Duodenal mucosa (tissue), 2 donors: ENCODE results near the gene LGALS9C.
"Not testable (repeated sequence)": the region's sequence is repeated elsewhere in the genome, so short reads cannot be mapped to it uniquely, and the experiment has no call there.

Experiments used
- H3K27ac ChIP-seq: one replicate; pipeline ENCODE4 v1.7.0; 2013; ENCODE audit warnings: low read depth, low read length
- H3K27me3 ChIP-seq, 2 donors: one replicate each; pipeline ENCODE4 v1.7.0; 2013; ENCODE audit warnings: low read length in 2 of 2, control low read depth in 1 of 2; ENCODE audit not compliant: insufficient read depth in 2 of 2, control insufficient read depth in 1 of 2
- H3K36me3 ChIP-seq, 2 donors: one replicate each; pipeline ENCODE4 v1.7.0; 2013; ENCODE audit warnings: low read length in 2 of 2, control low read depth in 1 of 2; ENCODE audit not compliant: insufficient read depth in 2 of 2, control insufficient read depth in 1 of 2
- H3K4me1 ChIP-seq, 2 donors: one replicate each; pipeline ENCODE4 v1.7.0; 2013; ENCODE audit warnings: low read length in 2 of 2, control low read depth in 1 of 2; ENCODE audit not compliant: insufficient read depth in 2 of 2, control insufficient read depth in 1 of 2
- H3K4me3 ChIP-seq, 2 donors: one replicate each; pipeline ENCODE4 v1.7.0; 2013; ENCODE audit warnings: low read length in 2 of 2, low read depth in 1 of 2
- H3K9ac ChIP-seq, 2 donors: one replicate each; pipeline ENCODE4 v1.7.0; 2013; ENCODE audit warnings: low read length in 2 of 2, low read depth in 1 of 2
- H3K9me3 ChIP-seq, 2 donors: one replicate each; pipeline ENCODE4 v1.7.0; 2013; ENCODE audit warnings: low read length in 2 of 2, control low read depth in 1 of 2; ENCODE audit not compliant: control insufficient read depth in 1 of 2

Gene LGALS9C

DNA sequence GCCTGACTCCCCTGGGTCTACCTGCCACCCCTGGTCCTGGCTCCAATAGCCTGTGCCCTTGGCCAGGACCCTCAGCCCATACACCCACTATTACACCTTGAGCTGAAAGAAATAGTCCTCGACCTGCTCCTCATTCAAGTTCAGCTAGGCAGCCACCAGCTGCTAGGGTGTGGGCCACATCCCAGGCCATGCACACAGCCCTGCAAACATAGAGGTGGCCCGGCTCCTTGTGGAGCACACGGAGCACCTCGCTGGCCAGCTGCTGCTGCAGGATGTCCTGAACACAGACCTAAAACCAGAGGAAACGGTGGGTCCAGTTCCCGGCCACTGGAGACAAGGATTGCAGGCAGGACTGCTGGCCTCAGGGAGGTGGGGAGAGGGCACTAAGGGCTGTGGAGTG is 22.5 kb downstream of the LGALS9C start:
- H3K4me3 ChIP-seq, H3K9me3 ChIP-seq, H3K27me3 ChIP-seq, H3K36me3 ChIP-seq, H3K9ac ChIP-seq, H3K27ac ChIP-seq, H3K4me1 ChIP-seq: not testable (repeated sequence)

GRCh38 chr17:18499756-18500155 is 23.2 kb downstream of the LGALS9C start:
- H3K9ac ChIP-seq, H3K27ac ChIP-seq, H3K27me3 ChIP-seq, H3K36me3 ChIP-seq, H3K9me3 ChIP-seq, H3K4me3 ChIP-seq, H3K4me1 ChIP-seq: not testable (repeated sequence)

DNA sequence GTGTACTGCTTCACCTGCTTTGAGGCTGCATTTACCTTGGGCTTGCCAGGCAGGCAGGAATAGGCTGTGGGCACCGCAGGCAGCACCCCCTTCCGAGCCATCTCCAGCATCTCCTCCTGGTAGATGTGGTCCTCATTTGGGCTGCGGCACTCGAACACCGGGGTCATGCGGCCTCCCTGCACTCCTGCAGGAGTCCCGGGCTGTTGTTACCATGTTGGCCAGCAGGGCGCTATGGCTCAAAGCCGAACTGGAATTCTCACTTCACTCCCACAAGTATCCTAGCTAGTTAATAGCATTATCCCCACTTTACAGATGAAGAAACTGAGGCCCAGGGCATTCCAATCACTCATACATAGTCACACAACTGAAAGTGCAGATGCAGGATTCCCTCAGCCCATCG is 23.7 kb downstream of the LGALS9C start:
- H3K27me3 ChIP-seq, H3K4me3 ChIP-seq, H3K36me3 ChIP-seq, H3K4me1 ChIP-seq, H3K9me3 ChIP-seq, H3K27ac ChIP-seq, H3K9ac ChIP-seq: not testable (repeated sequence)

DNA sequence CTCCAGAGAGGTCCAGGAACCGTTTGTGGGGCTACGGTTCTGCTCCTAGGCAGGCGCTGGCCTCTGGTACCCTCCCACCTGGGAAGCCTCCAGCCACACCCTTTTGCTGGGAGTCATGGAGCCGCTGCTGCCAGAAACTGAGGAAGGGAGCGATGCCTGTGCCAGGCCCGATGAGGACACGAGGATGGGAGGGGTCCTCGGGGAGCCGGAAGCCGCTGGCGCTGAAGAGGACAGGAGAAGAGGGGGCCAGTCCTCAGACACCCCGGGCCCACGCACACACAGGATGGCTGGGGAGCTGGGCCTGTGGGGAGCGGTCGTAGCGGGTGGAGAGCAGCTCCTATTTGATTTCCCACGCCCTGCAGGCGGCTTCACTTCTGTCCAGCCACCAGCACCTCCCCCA is 24.2 kb downstream of the LGALS9C start:
- not testable (repeated sequence) for H3K9me3 ChIP-seq, H3K4me1 ChIP-seq, H3K36me3 ChIP-seq, H3K4me3 ChIP-seq, H3K9ac ChIP-seq, H3K27ac ChIP-seq, H3K27me3 ChIP-seq

DNA sequence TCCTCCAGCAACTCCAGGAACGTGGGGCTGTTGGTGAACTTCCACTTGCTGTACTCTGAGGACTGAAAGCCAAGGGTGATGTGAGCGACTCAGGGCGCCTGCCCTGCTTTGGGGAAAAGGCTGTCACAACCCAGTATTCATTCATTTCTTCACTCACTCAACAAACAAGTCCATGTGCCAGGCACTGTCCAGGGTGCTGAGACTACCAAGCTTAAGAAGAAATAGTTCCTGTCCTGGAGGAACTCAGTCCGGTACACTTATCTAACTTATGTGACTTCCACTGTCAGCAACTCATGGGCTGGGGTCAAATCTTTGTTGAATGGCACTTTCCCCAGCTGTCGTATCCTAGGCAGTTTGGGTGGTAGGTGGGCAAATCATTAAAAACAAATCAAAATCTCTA is 26.6 kb downstream of the LGALS9C start:
- not testable (repeated sequence) for H3K9me3 ChIP-seq, H3K27me3 ChIP-seq, H3K27ac ChIP-seq, H3K4me3 ChIP-seq, H3K4me1 ChIP-seq, H3K9ac ChIP-seq, H3K36me3 ChIP-seq

DNA sequence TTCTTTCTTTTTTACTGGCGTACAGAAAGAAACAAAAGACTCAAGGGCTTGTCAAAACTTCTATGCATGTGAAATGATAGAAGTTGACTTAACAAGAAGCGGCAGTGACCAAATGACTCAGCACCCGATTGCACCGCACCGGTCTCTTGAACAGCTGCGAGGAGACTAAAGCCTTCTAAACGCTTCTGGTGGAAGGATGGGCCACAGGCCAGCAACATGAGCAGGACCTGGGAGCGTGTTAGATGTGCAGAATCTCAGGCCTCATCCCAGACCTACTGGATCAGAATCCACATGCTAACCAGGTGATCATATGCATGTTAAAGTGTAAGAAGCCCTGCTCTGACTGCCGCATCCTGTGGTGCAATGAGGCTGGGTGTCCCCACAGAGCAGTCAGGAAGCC is 31.1 kb downstream of the LGALS9C start:
- H3K27ac ChIP-seq, H3K4me3 ChIP-seq, H3K9me3 ChIP-seq, H3K4me1 ChIP-seq, H3K36me3 ChIP-seq, H3K9ac ChIP-seq, H3K27me3 ChIP-seq: not testable (repeated sequence)

DNA sequence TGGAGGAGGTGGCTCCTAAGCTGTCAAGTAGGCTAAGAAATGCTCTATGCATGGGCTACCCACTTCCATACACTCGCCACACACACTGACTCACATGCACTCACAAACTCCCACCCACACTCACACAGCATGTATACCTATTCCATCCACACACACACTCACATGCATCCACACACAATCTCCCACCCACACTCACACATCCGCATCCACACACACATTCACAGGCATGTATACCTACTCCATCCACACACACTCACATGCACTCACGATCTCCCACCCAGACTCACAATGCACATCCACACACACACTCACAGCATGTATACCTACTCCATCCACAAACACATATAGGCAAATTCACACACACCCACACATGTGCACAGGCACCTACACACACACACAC is 32.1 kb downstream of the LGALS9C start:
- not testable (repeated sequence) for H3K36me3 ChIP-seq, H3K4me1 ChIP-seq, H3K27ac ChIP-seq, H3K4me3 ChIP-seq, H3K27me3 ChIP-seq, H3K9ac ChIP-seq, H3K9me3 ChIP-seq

DNA sequence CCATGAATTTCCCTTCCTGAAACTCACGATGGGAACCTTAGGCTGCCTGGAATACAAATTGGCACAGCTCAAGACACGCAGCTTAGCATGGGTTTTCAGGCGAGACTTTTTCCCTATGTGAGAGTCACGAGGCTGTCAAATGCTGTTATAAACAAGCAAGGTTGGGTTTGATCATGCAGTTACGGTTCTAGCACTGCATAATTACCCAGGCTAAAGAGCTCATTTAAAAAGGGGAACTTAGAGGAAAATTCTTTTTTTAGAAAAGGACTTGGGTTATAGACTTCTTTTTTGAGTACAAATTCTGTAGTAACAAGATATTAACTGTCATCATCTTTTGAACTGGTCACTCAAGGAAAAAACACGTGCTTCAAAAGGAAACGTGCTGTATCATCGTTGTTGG is 44.5 kb downstream of the LGALS9C start:
- not testable (repeated sequence) for H3K9ac ChIP-seq, H3K9me3 ChIP-seq, H3K4me1 ChIP-seq, H3K27ac ChIP-seq, H3K27me3 ChIP-seq, H3K36me3 ChIP-seq, H3K4me3 ChIP-seq

- not testable (repeated sequence) for H3K27me3 ChIP-seq, H3K9ac ChIP-seq, H3K36me3 ChIP-seq, H3K27ac ChIP-seq, H3K9me3 ChIP-seq, H3K4me3 ChIP-seq, H3K4me1 ChIP-seq
Observed at GRCh38 chr17:18525015-18525414, 48.4 kb downstream of the LGALS9C start.

DNA sequence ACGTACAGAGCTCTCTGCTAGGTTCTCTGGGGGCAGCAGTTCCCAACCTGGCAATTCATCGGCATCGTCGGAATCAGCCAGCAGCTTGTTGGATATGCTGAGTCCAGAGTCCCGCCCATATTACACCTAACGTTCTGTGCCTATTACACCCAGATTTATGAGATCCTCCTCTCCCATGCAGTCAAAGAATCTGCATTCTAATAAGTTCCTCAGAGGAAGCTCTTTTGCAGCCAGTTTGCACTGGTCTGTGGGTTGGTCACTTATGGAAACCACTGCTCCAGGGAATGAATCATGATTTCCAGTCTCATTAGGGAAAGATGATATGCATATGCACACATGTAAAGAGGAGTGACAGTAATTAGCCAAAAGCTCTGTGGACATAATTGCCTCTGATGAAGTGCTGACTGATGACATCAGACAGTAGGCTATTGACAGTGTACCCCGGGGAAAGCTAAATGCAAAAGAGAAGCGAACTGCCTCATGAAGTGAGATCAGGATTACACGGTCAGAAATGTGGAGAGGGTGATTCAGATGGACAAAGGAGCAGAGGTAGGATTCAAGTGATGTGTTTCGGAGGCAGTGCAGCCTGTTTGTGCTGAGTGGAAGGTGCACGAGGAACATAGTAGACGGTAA is 49.7 kb downstream of the LGALS9C start:
- H3K27me3 ChIP-seq, H3K9ac ChIP-seq, H3K36me3 ChIP-seq, H3K4me3 ChIP-seq, H3K4me1 ChIP-seq, H3K27ac ChIP-seq, H3K9me3 ChIP-seq: not testable (repeated sequence)

DNA sequence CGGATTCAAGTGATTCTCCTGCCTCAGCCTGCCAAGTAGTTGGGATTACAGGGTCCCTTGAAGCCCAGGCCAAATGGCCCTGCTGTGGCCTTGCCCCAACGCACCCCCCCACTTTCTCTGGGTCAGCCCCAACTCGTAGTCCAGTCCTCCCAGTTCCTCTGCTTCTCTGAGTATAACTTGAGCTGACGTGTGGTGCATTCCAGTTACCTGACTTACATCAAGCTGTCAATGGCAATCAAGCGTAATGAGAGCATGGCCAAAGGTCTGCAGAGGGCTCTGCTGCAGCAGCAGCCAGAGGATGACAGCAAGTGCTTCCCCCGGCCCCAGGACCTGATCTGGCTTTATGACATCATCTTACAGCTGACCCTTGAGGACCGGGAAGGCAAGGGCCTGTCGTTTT is 50.8 kb downstream of the LGALS9C start:
- H3K4me1 ChIP-seq, H3K9me3 ChIP-seq, H3K36me3 ChIP-seq, H3K27ac ChIP-seq, H3K27me3 ChIP-seq, H3K4me3 ChIP-seq, H3K9ac ChIP-seq: not testable (repeated sequence)
